Measurements from ENCODE around the gene MMRN1. TPM values are rescaled to one million over a fixed set of nuclear protein-coding genes. Genes with fewer than 3 reads are reported as not detected.

The MMRN1 gene
- total and polyA plus RNA-seq, 10 donors, result 0.15 to 6.5 (median 3.2) TPM

DNA sequence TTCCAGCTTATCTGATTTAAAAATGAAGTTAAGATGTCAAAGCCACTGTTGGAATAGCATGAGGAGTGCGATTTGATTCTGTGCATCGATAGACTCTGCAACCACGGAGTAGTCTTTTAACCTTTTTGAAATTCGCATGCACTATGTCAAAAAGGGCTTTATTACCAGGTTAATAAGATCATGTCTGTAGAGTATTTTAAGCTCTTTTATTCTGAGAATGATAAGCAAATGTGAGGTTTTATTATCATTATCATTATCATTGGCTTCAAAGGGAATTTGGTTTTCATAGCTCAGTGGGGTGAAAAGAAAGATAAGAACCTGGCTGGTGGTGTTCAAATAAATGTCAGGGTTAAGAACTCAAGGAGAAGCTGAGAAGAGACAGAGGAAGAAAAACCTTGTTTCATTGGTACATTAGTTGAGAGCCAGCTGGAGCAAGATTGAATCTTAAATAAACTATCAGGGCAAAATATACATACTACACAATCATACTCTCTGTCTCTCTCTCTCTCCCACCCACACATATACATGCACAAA is 102.6 kb downstream of the MMRN1 start:
- Histone ChIP-seq H3K9me3 (no peaks in the 10 kb centered on the region), H3K36me3 (no peaks in the 10 kb centered on the region), H3K27ac (no peak overlapping the region), H3K4me3 (no peak overlapping the region), H3K27me3 (replicated peaks in 1 of 7) (no peaks in the 10 kb centered on the region), H3K4me1 (no peaks in the 10 kb centered on the region)
- DNase-seq, result no peak
- no peak for TF ChIP-seq POLR2A (IDR thresholded peaks at IDR 0.05)
- intact Hi-C loops (cut with DNase I; ENCODE audit: low total_unique reads), result no loop called here
- 78 to 84% (median 82%) methylated on average over 4 of the region's 4 CpGs for WGBS, 5 donors

- no peaks in the 10 kb centered on the region for H3K4me1 ChIP-seq
- H3K27me3 ChIP-seq (replicated peaks in 1 of 7), result no peaks in the 10 kb centered on the region
- H3K36me3 ChIP-seq, result no peaks in the 10 kb centered on the region
- no peak overlapping the region for H3K4me3 ChIP-seq
- intact Hi-C loops (cut with DNase I; ENCODE audit: low total_unique reads), result no loop called here
- whole genome bisulfite sequencing, 5 donors, result 68 to 82% (median 75%) methylated on average over 6 of the region's 6 CpGs
- TF ChIP-seq POLR2A (IDR thresholded peaks at IDR 0.05) (no peak), POLR2AphosphoS5 (IDR thresholded peaks at IDR 0.05) (no peak)
- TF ChIP-seq, protein P1, sequence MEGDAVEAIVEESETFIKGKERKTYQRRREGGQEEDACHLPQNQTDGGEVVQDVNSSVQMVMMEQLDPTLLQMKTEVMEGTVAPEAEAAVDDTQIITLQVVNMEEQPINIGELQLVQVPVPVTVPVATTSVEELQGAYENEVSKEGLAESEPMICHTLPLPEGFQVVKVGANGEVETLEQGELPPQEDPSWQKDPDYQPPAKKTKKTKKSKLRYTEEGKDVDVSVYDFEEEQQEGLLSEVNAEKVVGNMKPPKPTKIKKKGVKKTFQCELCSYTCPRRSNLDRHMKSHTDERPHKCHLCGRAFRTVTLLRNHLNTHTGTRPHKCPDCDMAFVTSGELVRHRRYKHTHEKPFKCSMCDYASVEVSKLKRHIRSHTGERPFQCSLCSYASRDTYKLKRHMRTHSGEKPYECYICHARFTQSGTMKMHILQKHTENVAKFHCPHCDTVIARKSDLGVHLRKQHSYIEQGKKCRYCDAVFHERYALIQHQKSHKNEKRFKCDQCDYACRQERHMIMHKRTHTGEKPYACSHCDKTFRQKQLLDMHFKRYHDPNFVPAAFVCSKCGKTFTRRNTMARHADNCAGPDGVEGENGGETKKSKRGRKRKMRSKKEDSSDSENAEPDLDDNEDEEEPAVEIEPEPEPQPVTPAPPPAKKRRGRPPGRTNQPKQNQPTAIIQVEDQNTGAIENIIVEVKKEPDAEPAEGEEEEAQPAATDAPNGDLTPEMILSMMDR (IDR thresholded peaks at IDR 0.05 in 8 of 11, conservative IDR thresholded peaks at IDR 0.05 in 3 of 11), result no peak
- DNase-seq, result no peak
- no peaks in the 10 kb centered on the region for H3K9me3 ChIP-seq
- H3K27ac ChIP-seq, result no peak overlapping the region
Observed at GRCh38 chr4:89998469-89999011, 103.9 kb downstream of the MMRN1 start.

- WGBS, 5 donors, result 0 to 5% (median 4%) methylated on average over 2 of the region's 2 CpGs
- TF ChIP-seq POLR2A (IDR thresholded peaks at IDR 0.05), result no peak
- no peak for TF ChIP-seq POLR2AphosphoS5 (IDR thresholded peaks at IDR 0.05)
- TF ChIP-seq, protein P1 (IDR thresholded peaks at IDR 0.05 in 8 of 11, conservative IDR thresholded peaks at IDR 0.05 in 3 of 11), result no peak
- no peaks in the 10 kb centered on the region for H3K4me1 ChIP-seq
- no peaks in the 10 kb centered on the region for H3K9me3 ChIP-seq
- H3K27me3 ChIP-seq (replicated peaks in 1 of 7), result no peaks in the 10 kb centered on the region
- no peaks in the 10 kb centered on the region for H3K36me3 ChIP-seq
- no peak overlapping the region for H3K27ac ChIP-seq
- no peak overlapping the region for H3K4me3 ChIP-seq
- no peak for DNase-seq
- intact Hi-C loops (cut with DNase I; ENCODE audit: low total_unique reads), result no loop called here
Observed at GRCh38 chr4:90001023-90001422, 106.4 kb downstream of the MMRN1 start.

- intact Hi-C loops (cut with DNase I; ENCODE audit: low total_unique reads), result no loop called here
- no peaks in the 10 kb centered on the region for H3K4me1 ChIP-seq
- H3K4me3 ChIP-seq, result no peak overlapping the region
- H3K36me3 ChIP-seq, result no peaks in the 10 kb centered on the region
- H3K27ac ChIP-seq, result no peak overlapping the region
- no peak for DNase-seq
- no peaks in the 10 kb centered on the region for H3K9me3 ChIP-seq
- no peaks in the 10 kb centered on the region for H3K27me3 ChIP-seq (replicated peaks in 1 of 7)
- TF ChIP-seq POLR2AphosphoS5 (IDR thresholded peaks at IDR 0.05) (no peak), POLR2A (IDR thresholded peaks at IDR 0.05) (no peak)
- TF ChIP-seq, protein P1 (IDR thresholded peaks at IDR 0.05 in 8 of 11, conservative IDR thresholded peaks at IDR 0.05 in 3 of 11), result no peak
- 62 to 85% (median 72%) methylated on average over 5 of the region's 5 CpGs for WGBS, 5 donors
Observed at GRCh38 chr4:90002441-90003062, 107.9 kb downstream of the MMRN1 start.

Other genes with a start within 250 kb of the MMRN1 start
- 10 to 100 TPM in 5 of 7 donors, 1 to 10 TPM in 2; 6.5 to 86.5 (median 14.3) TPM for gene SNCA, start 57.7 kb upstream of the MMRN1 start, total RNA-seq
- 1 to 10 TPM; 1.7 to 4.4 (median 2.6) TPM for gene SNCA, start 57.7 kb upstream of the MMRN1 start, polyA plus RNA-seq
- gene CCSER1, start 232.5 kb downstream of the MMRN1 start, total RNA-seq, result 10 to 100 TPM; 18.4 to 30.4 (median 22.8) TPM
- gene CCSER1, start 232.5 kb downstream of the MMRN1 start, polyA plus RNA-seq, result 1 to 10 TPM; 1.3 to 3.2 (median 2.6) TPM